Liver (tissue), 3 donors: Measurements from ENCODE around the gene ARHGEF10L.

ENCODE experiments used
- GABPA ChIP-seq, 2 donors: IDR thresholded peaks in 1 of 2; conservative IDR thresholded peaks in 1 of 2; 2 replicates each; pipeline ENCODE4 v1.6.1; 2016; ENCODE audit warnings: antibody characterized with exemption in 2 of 2, mild to moderate bottlenecking in 1 of 2, moderate library complexity in 1 of 2
- RAD21 ChIP-seq, 2 donors: IDR thresholded peaks; 2 replicates each; pipeline ENCODE4 v1.6.1; 2016; ENCODE audit warnings: antibody characterized with exemption in 2 of 2, mild to moderate bottlenecking in 2 of 2
- REST ChIP-seq: IDR thresholded peaks from 2 replicates; pipeline ENCODE4 v1.6.1; 2016; ENCODE audit warnings: antibody characterized with exemption, mild to moderate bottlenecking
- SP1 ChIP-seq: IDR thresholded peaks from 2 replicates; pipeline ENCODE4 v1.6.1; 2018; ENCODE audit warnings: antibody characterized with exemption, mild to moderate bottlenecking
- TAF1 ChIP-seq: conservative IDR thresholded peaks from 2 replicates; pipeline ENCODE4 v1.6.1; 2016; ENCODE audit warnings: antibody characterized with exemption, mild to moderate bottlenecking
- YY1 ChIP-seq: IDR thresholded peaks from 2 replicates; pipeline ENCODE4 v1.6.1; 2016; ENCODE audit warnings: antibody characterized with exemption, mild to moderate bottlenecking
- TF ChIP-seq, protein P1 (sequence below): fragments of 150-350 bp; IDR thresholded peaks from 2 replicates; pipeline ENCODE4 v1.5.1; 2017; ENCODE audit warnings: improper control_type of control experiment, low read depth, low read length; ENCODE audit not compliant: missing input control
- donor health status: healthy.
- donor health status: healthy.

- TF ChIP-seq YY1 (no peak), SP1 (no peak), REST (no peak), TAF1 (no peak), RAD21 (IDR thresholded peaks at IDR 0.05) (no peak), GABPA (IDR thresholded peaks at IDR 0.05 in 1 of 2, conservative IDR thresholded peaks at IDR 0.05 in 1 of 2) (no peak)
- TF ChIP-seq, protein P1, sequence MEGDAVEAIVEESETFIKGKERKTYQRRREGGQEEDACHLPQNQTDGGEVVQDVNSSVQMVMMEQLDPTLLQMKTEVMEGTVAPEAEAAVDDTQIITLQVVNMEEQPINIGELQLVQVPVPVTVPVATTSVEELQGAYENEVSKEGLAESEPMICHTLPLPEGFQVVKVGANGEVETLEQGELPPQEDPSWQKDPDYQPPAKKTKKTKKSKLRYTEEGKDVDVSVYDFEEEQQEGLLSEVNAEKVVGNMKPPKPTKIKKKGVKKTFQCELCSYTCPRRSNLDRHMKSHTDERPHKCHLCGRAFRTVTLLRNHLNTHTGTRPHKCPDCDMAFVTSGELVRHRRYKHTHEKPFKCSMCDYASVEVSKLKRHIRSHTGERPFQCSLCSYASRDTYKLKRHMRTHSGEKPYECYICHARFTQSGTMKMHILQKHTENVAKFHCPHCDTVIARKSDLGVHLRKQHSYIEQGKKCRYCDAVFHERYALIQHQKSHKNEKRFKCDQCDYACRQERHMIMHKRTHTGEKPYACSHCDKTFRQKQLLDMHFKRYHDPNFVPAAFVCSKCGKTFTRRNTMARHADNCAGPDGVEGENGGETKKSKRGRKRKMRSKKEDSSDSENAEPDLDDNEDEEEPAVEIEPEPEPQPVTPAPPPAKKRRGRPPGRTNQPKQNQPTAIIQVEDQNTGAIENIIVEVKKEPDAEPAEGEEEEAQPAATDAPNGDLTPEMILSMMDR, result no peak
Measured at GRCh38 chr1:17616731-17617279, 77.3 kb downstream of the ARHGEF10L start.
